ENCODE data around the gene C16orf96. TPM values are rescaled to one million over a fixed set of nuclear protein-coding genes. Genes with fewer than 3 reads are reported as not detected.

The C16orf96 gene
- total and polyA plus RNA-seq, 5 donors from 2014 or later = 0.17 TPM; not detected in 4

DNA sequence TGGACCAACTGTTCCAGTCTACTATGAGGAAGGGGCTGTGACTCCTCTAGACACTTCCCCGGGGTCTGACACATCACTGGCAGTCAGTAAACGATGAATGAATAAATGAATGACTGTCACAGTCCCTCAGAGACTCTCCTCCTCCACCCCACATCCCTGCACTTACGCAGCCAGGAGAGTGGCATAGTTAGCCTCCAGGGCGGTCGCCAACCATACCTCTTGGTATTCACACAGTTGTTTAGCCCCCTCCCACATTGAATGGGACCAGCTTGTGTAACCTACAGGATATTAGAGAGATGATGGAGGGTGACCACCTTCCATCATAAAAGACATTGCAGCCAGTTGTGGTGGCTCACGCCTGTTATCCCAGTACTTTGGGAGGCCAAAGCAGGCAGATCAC, 32.8 kb downstream of the C16orf96 start:
- DNase-seq = no peak
- peaks cover 0 to 7% of the 10 kb centered on the region in 2 experiments for H3K9me3 ChIP-seq (ENCODE audit: control insufficient read depth in 2 of 2, low read length in 2 of 2)

GRCh38 chr16:4591191-4591590, 35.1 kb downstream of the C16orf96 start:
- no peak for ATAC-seq (ENCODE audit: low read depth in 2 of 2)
- peaks cover 12% of the 10 kb centered on the region for H3K27me3 Mint-ChIP-seq
- H3K9me3 Mint-ChIP-seq = peaks cover 0 to 3% (median 0%) of the 10 kb centered on the region in 7 donors

More for the DNA sequence above, 32.8 kb downstream of the C16orf96 start:
- Mint-ChIP-seq H3K36me3 (no peaks in the 10 kb centered on the region), H3K27ac (no peak overlapping the region), H3K4me1 (peaks cover 0 to 12% (median under 1%) of the 10 kb centered on the region in 4 donors), H3K9me3 (peaks cover 0 to 3% (median 0%) of the 10 kb centered on the region in 7 donors), H3K27me3 (peaks cover 21% of the 10 kb centered on the region), H3K4me3 (no peak overlapping the region)
- Histone ChIP-seq H3K36me3 (ENCODE audit: control insufficient read depth, insufficient read depth, low read length) (no peaks in the 10 kb centered on the region), H3K27ac (ENCODE audit: insufficient read depth, low read length, poor library complexity, severe bottlenecking) (no peak overlapping the region), H3K4me3 (ENCODE audit: low read depth, low read length) (no peak overlapping the region), H3K27me3 (ENCODE audit: control insufficient read depth, insufficient read depth, low read length) (peaks cover 8% of the 10 kb centered on the region), H3K4me1 (ENCODE audit: control insufficient read depth, insufficient read depth, low read length, poor library complexity, severe bottlenecking) (peaks cover 3% of the 10 kb centered on the region)
- ATAC-seq (ENCODE audit: low read depth in 2 of 2) = no peak

GRCh38 chr16:4591706-4592470, 35.7 kb downstream of the C16orf96 start:
- peaks cover 9% of the 10 kb centered on the region for H3K27me3 Mint-ChIP-seq
- no peaks in the 10 kb centered on the region for H3K36me3 Mint-ChIP-seq

More at GRCh38 chr16:4591191-4591590, 35.1 kb downstream of the C16orf96 start:
- peaks cover 7% of the 10 kb centered on the region for H3K27me3 ChIP-seq (ENCODE audit: control insufficient read depth, insufficient read depth, low read length)
- H3K4me1 ChIP-seq (ENCODE audit: control insufficient read depth, insufficient read depth, low read length, poor library complexity, severe bottlenecking) = no peaks in the 10 kb centered on the region
- peaks cover 0 to 7% of the 10 kb centered on the region in 2 experiments for H3K9me3 ChIP-seq (ENCODE audit: control insufficient read depth in 2 of 2, low read length in 2 of 2)
- no peaks in the 10 kb centered on the region for H3K36me3 Mint-ChIP-seq
- H3K4me3 Mint-ChIP-seq = no peak overlapping the region
- no peak overlapping the region for H3K27ac Mint-ChIP-seq
- peaks cover 0 to 4% (median 0%) of the 10 kb centered on the region in 4 donors for H3K4me1 Mint-ChIP-seq
- no peak overlapping the region for H3K27ac ChIP-seq (ENCODE audit: insufficient read depth, low read length, poor library complexity, severe bottlenecking)
- no peaks in the 10 kb centered on the region for H3K36me3 ChIP-seq (ENCODE audit: control insufficient read depth, insufficient read depth, low read length)
- DNase-seq = no peak
- H3K4me3 ChIP-seq (ENCODE audit: low read depth, low read length) = no peak overlapping the region

GRCh38 chr16:4593086-4593485, 36.9 kb downstream of the C16orf96 start:
- DNase-seq = no peak
- no peak for ATAC-seq (ENCODE audit: low read depth in 2 of 2)
- no peaks in the 10 kb centered on the region for H3K36me3 ChIP-seq (ENCODE audit: control insufficient read depth, insufficient read depth, low read length)
- peaks cover 0 to 6% of the 10 kb centered on the region in 2 experiments for H3K9me3 ChIP-seq (ENCODE audit: control insufficient read depth in 2 of 2, low read length in 2 of 2)
- H3K4me1 Mint-ChIP-seq = no peaks in the 10 kb centered on the region
- peaks cover 5% of the 10 kb centered on the region for H3K27me3 Mint-ChIP-seq
- no peak overlapping the region for H3K4me3 Mint-ChIP-seq
- H3K4me3 ChIP-seq (ENCODE audit: low read depth, low read length) = no peak overlapping the region
- H3K4me1 ChIP-seq (ENCODE audit: control insufficient read depth, insufficient read depth, low read length, poor library complexity, severe bottlenecking) = no peaks in the 10 kb centered on the region
- H3K27ac ChIP-seq (ENCODE audit: insufficient read depth, low read length, poor library complexity, severe bottlenecking) = no peak overlapping the region
- H3K36me3 Mint-ChIP-seq = no peaks in the 10 kb centered on the region
- peaks cover 0 to 2% (median 0%) of the 10 kb centered on the region in 7 donors for H3K9me3 Mint-ChIP-seq
- no peak overlapping the region for H3K27ac Mint-ChIP-seq
- no peaks in the 10 kb centered on the region for H3K27me3 ChIP-seq (ENCODE audit: control insufficient read depth, insufficient read depth, low read length)

More at GRCh38 chr16:4591706-4592470, 35.7 kb downstream of the C16orf96 start:
- peaks cover 0 to 3% (median 0%) of the 10 kb centered on the region in 7 donors for H3K9me3 Mint-ChIP-seq
- no peak overlapping the region for H3K4me3 Mint-ChIP-seq
- no peaks in the 10 kb centered on the region for H3K4me1 Mint-ChIP-seq
- H3K27ac Mint-ChIP-seq = peak overlapping the region in 1 of 3 donors; percentile 63
- ATAC-seq (ENCODE audit: low read depth in 2 of 2) (no peak), DNase-seq (no peak)
- Histone ChIP-seq H3K36me3 (ENCODE audit: control insufficient read depth, insufficient read depth, low read length) (no peaks in the 10 kb centered on the region), H3K9me3 (ENCODE audit: control insufficient read depth in 2 of 2, low read length in 2 of 2) (peaks cover 0 to 7% of the 10 kb centered on the region in 2 experiments), H3K27ac (ENCODE audit: insufficient read depth, low read length, poor library complexity, severe bottlenecking) (no peak overlapping the region), H3K27me3 (ENCODE audit: control insufficient read depth, insufficient read depth, low read length) (peaks cover under 1% of the 10 kb centered on the region), H3K4me1 (ENCODE audit: control insufficient read depth, insufficient read depth, low read length, poor library complexity, severe bottlenecking) (no peaks in the 10 kb centered on the region), H3K4me3 (ENCODE audit: low read depth, low read length) (no peak overlapping the region)

GRCh38 chr16:4594433-4595410, 38.6 kb downstream of the C16orf96 start:
- DNase-seq (no peak), ATAC-seq (ENCODE audit: low read depth in 2 of 2) (no peak)
- H3K4me3 ChIP-seq (ENCODE audit: low read depth, low read length) = no peak overlapping the region
- no peaks in the 10 kb centered on the region for H3K9me3 ChIP-seq (ENCODE audit: control insufficient read depth in 2 of 2, low read length in 2 of 2)
- no peak overlapping the region for H3K27ac Mint-ChIP-seq
- no peaks in the 10 kb centered on the region for H3K36me3 Mint-ChIP-seq
- no peaks in the 10 kb centered on the region for H3K27me3 ChIP-seq (ENCODE audit: control insufficient read depth, insufficient read depth, low read length)
- H3K27ac ChIP-seq (ENCODE audit: insufficient read depth, low read length, poor library complexity, severe bottlenecking) = no peak overlapping the region
- no peaks in the 10 kb centered on the region for H3K36me3 ChIP-seq (ENCODE audit: control insufficient read depth, insufficient read depth, low read length)
- no peaks in the 10 kb centered on the region for H3K9me3 Mint-ChIP-seq
- no peak overlapping the region for H3K4me3 Mint-ChIP-seq
- H3K4me1 Mint-ChIP-seq = no peaks in the 10 kb centered on the region
- H3K27me3 Mint-ChIP-seq = peaks cover 4% of the 10 kb centered on the region
- H3K4me1 ChIP-seq (ENCODE audit: control insufficient read depth, insufficient read depth, low read length, poor library complexity, severe bottlenecking) = no peaks in the 10 kb centered on the region

GRCh38 chr16:4597174-4597573, 41.0 kb downstream of the C16orf96 start:
- Histone ChIP-seq H3K4me3 (ENCODE audit: low read depth, low read length) (no peak overlapping the region), H3K27me3 (ENCODE audit: control insufficient read depth, insufficient read depth, low read length) (no peaks in the 10 kb centered on the region), H3K27ac (ENCODE audit: insufficient read depth, low read length, poor library complexity, severe bottlenecking) (no peak overlapping the region), H3K36me3 (ENCODE audit: control insufficient read depth, insufficient read depth, low read length) (no peaks in the 10 kb centered on the region), H3K9me3 (ENCODE audit: control insufficient read depth in 2 of 2, low read length in 2 of 2) (no peaks in the 10 kb centered on the region), H3K4me1 (ENCODE audit: control insufficient read depth, insufficient read depth, low read length, poor library complexity, severe bottlenecking) (no peaks in the 10 kb centered on the region)
- H3K36me3 Mint-ChIP-seq = no peaks in the 10 kb centered on the region
- no peaks in the 10 kb centered on the region for H3K9me3 Mint-ChIP-seq
- no peak overlapping the region for H3K27ac Mint-ChIP-seq
- H3K4me1 Mint-ChIP-seq = no peaks in the 10 kb centered on the region
- H3K4me3 Mint-ChIP-seq = no peak overlapping the region
- no peak for DNase-seq
- peaks cover 4% of the 10 kb centered on the region for H3K27me3 Mint-ChIP-seq
- no peak for ATAC-seq (ENCODE audit: low read depth in 2 of 2)

- H3K36me3 ChIP-seq (ENCODE audit: control insufficient read depth, insufficient read depth, low read length) = no peaks in the 10 kb centered on the region
- no peak overlapping the region for H3K27ac Mint-ChIP-seq
- H3K27me3 ChIP-seq (ENCODE audit: control insufficient read depth, insufficient read depth, low read length) = no peaks in the 10 kb centered on the region
- no peaks in the 10 kb centered on the region for H3K4me1 ChIP-seq (ENCODE audit: control insufficient read depth, insufficient read depth, low read length, poor library complexity, severe bottlenecking)
- no peak overlapping the region for H3K27ac ChIP-seq (ENCODE audit: insufficient read depth, low read length, poor library complexity, severe bottlenecking)
- no peaks in the 10 kb centered on the region for H3K36me3 Mint-ChIP-seq
- no peak for ATAC-seq (ENCODE audit: low read depth in 2 of 2)
- no peaks in the 10 kb centered on the region for H3K4me1 Mint-ChIP-seq
- peak overlapping the region in 1 of 4 donors; percentile 27 for H3K4me3 Mint-ChIP-seq
- no peaks in the 10 kb centered on the region for H3K9me3 ChIP-seq (ENCODE audit: control insufficient read depth in 2 of 2, low read length in 2 of 2)
- H3K4me3 ChIP-seq (ENCODE audit: low read depth, low read length) = no peak overlapping the region
- DNase-seq = no peak
- H3K9me3 Mint-ChIP-seq = no peaks in the 10 kb centered on the region
- H3K27me3 Mint-ChIP-seq = peaks cover 4% of the 10 kb centered on the region
These were observed 42.9 kb downstream of the C16orf96 start for GRCh38 chr16:4599037-4599436.

All from CD4-positive, CD25-positive, alpha-beta regulatory T cell (primary cell).